OCI-LY7 (cell line): ENCODE measurements around the gene KDM4B.
"Not testable (repeated sequence)": the region's sequence is repeated elsewhere in the genome, so short reads cannot be mapped to it uniquely, and the experiment has no call there.

Experiments used
- EZH2phosphoT487 ChIP-seq: fragments of 200-600 bp; sonication (generic); IDR thresholded peaks from 2 replicates; pipeline ENCODE4 v1.6.1; 2018; ENCODE audit warnings: low read depth, borderline replicate concordance, mild to moderate bottlenecking, mixed run types, antibody characterized with exemption, low read length, moderate library complexity, mixed read lengths
- TF ChIP-seq, protein P1 (sequence below): fragments of 200-600 bp; sonication (generic); conservative IDR thresholded peaks from 2 replicates; pipeline ENCODE4 v1.5.1; 2014; ENCODE audit warnings: mild to moderate bottlenecking, antibody characterized with exemption, low read length, moderate library complexity, mixed read lengths

DNA sequence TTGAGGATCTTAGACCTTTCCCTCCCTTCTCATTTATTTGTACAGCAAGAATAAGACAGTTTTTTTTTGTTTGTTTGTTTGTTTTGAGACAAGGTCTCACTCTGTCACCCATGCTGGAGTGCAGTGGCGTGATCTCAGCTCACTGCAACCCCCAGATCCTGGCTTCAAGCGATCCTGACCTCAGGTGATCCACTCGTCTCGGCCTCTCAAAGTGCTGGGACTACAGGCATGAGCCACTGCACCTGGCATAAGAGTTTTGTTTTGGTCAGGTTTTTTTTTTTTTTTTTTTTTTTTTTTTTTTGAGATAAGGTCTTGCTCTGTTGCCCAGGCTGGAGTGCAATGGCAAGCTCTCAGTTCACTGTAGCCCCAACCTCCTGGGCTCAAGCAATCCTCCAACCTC lies 30.5 kb upstream of the KDM4B start:
- TF ChIP-seq, protein P1, sequence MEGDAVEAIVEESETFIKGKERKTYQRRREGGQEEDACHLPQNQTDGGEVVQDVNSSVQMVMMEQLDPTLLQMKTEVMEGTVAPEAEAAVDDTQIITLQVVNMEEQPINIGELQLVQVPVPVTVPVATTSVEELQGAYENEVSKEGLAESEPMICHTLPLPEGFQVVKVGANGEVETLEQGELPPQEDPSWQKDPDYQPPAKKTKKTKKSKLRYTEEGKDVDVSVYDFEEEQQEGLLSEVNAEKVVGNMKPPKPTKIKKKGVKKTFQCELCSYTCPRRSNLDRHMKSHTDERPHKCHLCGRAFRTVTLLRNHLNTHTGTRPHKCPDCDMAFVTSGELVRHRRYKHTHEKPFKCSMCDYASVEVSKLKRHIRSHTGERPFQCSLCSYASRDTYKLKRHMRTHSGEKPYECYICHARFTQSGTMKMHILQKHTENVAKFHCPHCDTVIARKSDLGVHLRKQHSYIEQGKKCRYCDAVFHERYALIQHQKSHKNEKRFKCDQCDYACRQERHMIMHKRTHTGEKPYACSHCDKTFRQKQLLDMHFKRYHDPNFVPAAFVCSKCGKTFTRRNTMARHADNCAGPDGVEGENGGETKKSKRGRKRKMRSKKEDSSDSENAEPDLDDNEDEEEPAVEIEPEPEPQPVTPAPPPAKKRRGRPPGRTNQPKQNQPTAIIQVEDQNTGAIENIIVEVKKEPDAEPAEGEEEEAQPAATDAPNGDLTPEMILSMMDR, result not testable (repeated sequence)
- not testable (repeated sequence) for TF ChIP-seq EZH2phosphoT487
